Transverse colon (tissue), 4 donors: Measurements from ENCODE around the gene ATOX1. TPM values are rescaled to one million over a fixed set of nuclear protein-coding genes. Genes with fewer than 3 reads are reported as not detected.

Source experiments
- DNase-seq: peaks from one replicate; pipeline ENCODE4 v3.0.0-alpha.2; 2019
- H3K27ac ChIP-seq, 4 donors: fragments of 200-600 bp; sonication (generic); 2 replicates each; pipeline ENCODE4 v1.5.1; 2016 to 2018; ENCODE audit warnings: inconsistent platforms in 4 of 4
- H3K27me3 ChIP-seq: fragments of 200-600 bp; sonication (generic); 2 replicates; pipeline ENCODE4 v1.5.1; 2017; ENCODE audit warnings: inconsistent platforms
- H3K36me3 ChIP-seq, 4 donors: fragments of 200-600 bp; sonication (generic); 2 replicates each; pipeline ENCODE4 v1.5.1; 2017 to 2019; ENCODE audit warnings: inconsistent platforms in 4 of 4
- H3K4me1 ChIP-seq, 4 donors: fragments of 200-600 bp; sonication (generic); 2 replicates each; pipeline ENCODE4 v1.5.1; 2017 to 2020; ENCODE audit warnings: inconsistent platforms in 4 of 4
- H3K4me3 ChIP-seq, 4 donors: fragments of 200-600 bp; sonication (generic); 1 replicate in 1 of 4; 2 replicates in 3 of 4; pipeline versions ENCODE4 v1.5.1 to v1.6.1; 2017 to 2019; ENCODE audit warnings: inconsistent platforms in 4 of 4
- H3K9me3 ChIP-seq, 2 donors: fragments of 200-600 bp; sonication (generic); 2 replicates each; pipeline ENCODE4 v1.5.1; 2017 to 2019; ENCODE audit warnings: inconsistent platforms in 2 of 2
- CTCF ChIP-seq, 5 experiments: fragments of 200-600 bp in 3 of 5; fragments of 450-650 bp in 2 of 5; sonication (generic) in 3 of 5; IDR thresholded peaks; 1 replicate in 2 of 5; 2 replicates in 3 of 5; pipeline ENCODE4 v1.5.1; 2016 to 2017; ENCODE audit warnings: antibody characterized with exemption in 5 of 5, inconsistent platforms in 3 of 5, mild to moderate bottlenecking in 2 of 5, moderate library complexity in 1 of 5
- EP300 ChIP-seq: sonication (generic); formaldehyde crosslinking; IDR thresholded peaks from one replicate; pipeline ENCODE4 v1.6.1; 2017; ENCODE audit warnings: antibody characterized with exemption, low read depth
- POLR2A ChIP-seq: fragments of 450-650 bp; IDR thresholded peaks from one replicate; pipeline ENCODE4 v1.6.1; 2016; ENCODE audit warnings: antibody characterized with exemption, mild to moderate bottlenecking, moderate library complexity
- POLR2AphosphoS5 ChIP-seq, 3 donors: sonication (generic); formaldehyde crosslinking; IDR thresholded peaks; one replicate each; pipeline ENCODE4 v1.6.1; 2016; ENCODE audit warnings: antibody characterized with exemption in 3 of 3
- WGBS, 2 donors: methylation state at CpG; one replicate each; pipeline ENCODE4 v1.1.5; 2018; ENCODE audit warnings: low coverage in 1 of 2; 5-methylcytosine and 5-hydroxymethylcytosine counted together
- in situ Hi-C, 4 donors: fragments of 200-750 bp; cut with MboI; loops; one replicate each; pipeline versions ENCODE4 v1.15.0 to v1.15.1; 2017; ENCODE audit warnings: low sequenced_read_pairs in 3 of 4, low pct_ligation_motif_present in 1 of 4, low pct_unique_long_range_greater_than_20kb in 1 of 4
- intact Hi-C: fragments of 100-400 bp; cut with DNase I; formaldehyde crosslinking; loops from one replicate; pipeline ENCODE4 v1.15.1; 2023; ENCODE audit warnings: low total_unique reads
- total RNA-seq, 4 donors: library from RNA; depleted of rRNA; stranded (reverse); fragments of >200 nt; gene quantifications; one replicate each; pipeline ENCODE4 v1.1.0, GENCODE V29; 2016

ATOX1 gene
- total RNA-seq, 4 donors from 2014 or later = 5.0 to 81.1 (median 31.7) TPM

GRCh38 chr5:151718153-151718552 lies 40.3 kb downstream of the ATOX1 start:
- Histone ChIP-seq H3K27me3 (no peaks in the 10 kb centered on the region), H3K4me3 (no peak overlapping the region), H3K36me3 (no peaks in the 10 kb centered on the region), H3K27ac (peak overlapping the region in 2 of 4 donors; percentile 13 to 58), H3K9me3 (no peaks in the 10 kb centered on the region), H3K4me1 (peaks cover 0 to 7% (median 2%) of the 10 kb centered on the region in 4 donors)
- intact Hi-C loops = no loop called here
- DNase-seq = no peak
- TF ChIP-seq CTCF (IDR thresholded peaks at IDR 0.05) (no peak), POLR2AphosphoS5 (IDR thresholded peaks at IDR 0.05) (no peak), POLR2A (no peak), EP300 (no peak)
- in situ Hi-C loops = no loop called here
- WGBS, 2 donors = 45 to 51% methylated on average over 1 to 2 of the region's 2 CpGs

- H3K9me3 ChIP-seq = no peaks in the 10 kb centered on the region
- no peaks in the 10 kb centered on the region for H3K36me3 ChIP-seq
- no peak overlapping the region for H3K4me3 ChIP-seq
- peaks cover 0 to 7% (median 2%) of the 10 kb centered on the region in 4 donors for H3K4me1 ChIP-seq
- DNase-seq = no peak
- no peaks in the 10 kb centered on the region for H3K27me3 ChIP-seq
- intact Hi-C loops = no loop called here
- TF ChIP-seq POLR2AphosphoS5 (IDR thresholded peaks at IDR 0.05) (no peak), CTCF (IDR thresholded peaks at IDR 0.05) (no peak), POLR2A (no peak), EP300 (no peak)
- 75 to 84% methylated on average over 2 to 3 of the region's 3 CpGs for WGBS, 2 donors
- H3K27ac ChIP-seq = peak overlapping the region in 1 of 4 donors; percentile 58
- in situ Hi-C loops = no loop called here
These were observed 41.0 kb downstream of the ATOX1 start for GRCh38 chr5:151717416-151717815.

- TF ChIP-seq POLR2AphosphoS5 (IDR thresholded peaks at IDR 0.05) (no peak), EP300 (no peak), POLR2A (no peak), CTCF (IDR thresholded peaks at IDR 0.05) (no peak)
- intact Hi-C loops = loop anchor here (10.0 kb wide), 1 partner anchor 236 kb away; no protein-coding TSS in a partner anchor
- WGBS, 2 donors = 71 to 86% methylated on average over 3 to 13 of the region's 13 CpGs
These were observed 49.2 kb downstream of the ATOX1 start for GRCh38 chr5:151709109-151709735.

GRCh38 chr5:151708126-151708525 lies 50.3 kb downstream of the ATOX1 start:
- no peak for TF ChIP-seq CTCF (IDR thresholded peaks at IDR 0.05)
- no peak for TF ChIP-seq POLR2A
- peak in 1 of 3 donors; percentile 9 for TF ChIP-seq POLR2AphosphoS5 (IDR thresholded peaks at IDR 0.05)
- Histone ChIP-seq H3K4me1 (peaks cover 0 to 16% (median 3%) of the 10 kb centered on the region in 4 donors), H3K36me3 (no peaks in the 10 kb centered on the region), H3K9me3 (no peaks in the 10 kb centered on the region), H3K27me3 (no peaks in the 10 kb centered on the region), H3K4me3 (no peak overlapping the region), H3K27ac (peak overlapping the region; percentile 7 to 47 (median 36))
- in situ Hi-C loops = no loop called here
- peak; percentile 30 for DNase-seq
- intact Hi-C loops = loop anchor here (10.0 kb wide), 1 partner anchor 237 kb away; no protein-coding TSS in a partner anchor

More at GRCh38 chr5:151709109-151709735, 49.2 kb downstream of the ATOX1 start:
- in situ Hi-C loops = no loop called here
- no peak for DNase-seq
- no peak overlapping the region for H3K4me3 ChIP-seq
- H3K27ac ChIP-seq = peak overlapping the region in 1 of 4 donors; percentile 43
- peaks cover 0 to 8% (median 3%) of the 10 kb centered on the region in 4 donors for H3K4me1 ChIP-seq
- no peaks in the 10 kb centered on the region for H3K36me3 ChIP-seq
- no peaks in the 10 kb centered on the region for H3K9me3 ChIP-seq
- no peaks in the 10 kb centered on the region for H3K27me3 ChIP-seq
